NCI-H2227 (cell line): ENCODE measurements around the gene ZNF726.
A peak's percentile ranks its signal among the peaks of the same experiment; 100 is the strongest.
"Not testable (repeated sequence)": the region's sequence is repeated elsewhere in the genome, so short reads cannot be mapped to it uniquely, and the experiment has no call there.

Experiments
- DNase-seq: peaks from one replicate; lab custom pipeline; 2025; ENCODE audit not compliant: unreplicated experiment; lab: John Stamatoyannopoulos, UW

ZNF726 gene

DNA sequence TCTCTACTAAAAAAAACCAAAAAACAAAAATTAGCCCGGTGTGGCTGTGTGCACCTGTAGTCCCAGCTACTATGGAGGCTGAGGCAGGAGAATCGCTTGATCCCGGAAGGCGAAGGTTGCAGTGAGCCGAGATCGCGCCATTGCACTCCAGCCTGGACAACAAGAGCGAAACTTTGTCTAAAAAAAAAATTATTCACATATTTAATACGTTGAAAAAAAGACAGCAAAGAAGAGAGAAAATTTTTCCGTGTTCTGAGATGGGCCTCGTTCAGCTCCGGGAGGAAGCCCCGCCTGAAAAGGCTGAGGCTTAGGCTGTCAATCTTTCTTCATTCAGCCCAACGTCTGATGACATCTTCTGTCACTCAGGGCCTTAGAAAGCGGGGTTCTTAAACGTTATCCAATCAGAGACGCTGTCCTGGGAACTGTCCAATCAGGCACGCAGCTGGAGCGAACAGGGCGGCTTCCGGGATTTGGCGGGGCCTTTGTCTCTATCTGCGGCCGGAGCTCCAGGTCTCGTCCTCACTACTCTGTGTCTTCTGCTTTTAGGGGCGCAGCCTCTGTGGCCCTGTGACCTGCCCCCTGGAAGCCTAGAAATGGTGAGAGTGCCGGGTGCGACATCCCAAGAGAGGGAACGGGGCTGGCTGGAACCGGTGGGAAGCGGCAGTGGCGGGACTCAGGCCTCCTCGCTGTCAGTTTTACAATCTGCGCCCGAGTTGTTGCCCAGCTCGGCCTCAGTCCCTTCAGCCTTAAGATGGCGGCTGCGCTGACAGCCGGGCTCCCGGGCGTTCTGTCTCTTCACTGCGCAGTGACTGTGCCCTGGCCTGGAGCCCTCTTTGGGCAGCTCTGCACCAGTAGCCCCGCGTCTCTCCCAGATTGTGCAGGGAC, at the start of gene ZNF726:
ZNF726 (plus strand) TSS at position 485 of the 885 bp plus-strand sequence; CDS start at position 594, 109 bp downstream.
- peak; percentile 92 for DNase-seq

DNA sequence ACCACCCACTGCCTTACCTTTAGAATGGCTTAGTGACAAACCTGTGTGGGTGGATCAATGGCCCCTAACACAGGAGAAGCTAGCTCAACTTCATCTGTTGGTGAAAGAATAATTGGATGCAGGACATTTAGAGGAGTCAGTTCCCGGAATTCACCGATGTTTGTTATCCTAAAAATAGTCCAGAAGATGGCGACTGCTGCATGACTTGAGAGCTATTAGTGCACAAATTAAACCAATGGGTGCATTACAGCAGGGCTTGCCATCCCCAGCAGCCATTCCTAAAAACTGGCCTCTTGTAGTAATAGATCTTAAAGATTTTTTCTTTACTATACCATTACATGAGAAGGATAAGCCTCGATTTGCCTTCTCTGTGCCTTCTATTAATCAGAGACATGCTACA, 46.8 kb upstream of the ZNF726 start:
- DNase-seq: no peak

DNA sequence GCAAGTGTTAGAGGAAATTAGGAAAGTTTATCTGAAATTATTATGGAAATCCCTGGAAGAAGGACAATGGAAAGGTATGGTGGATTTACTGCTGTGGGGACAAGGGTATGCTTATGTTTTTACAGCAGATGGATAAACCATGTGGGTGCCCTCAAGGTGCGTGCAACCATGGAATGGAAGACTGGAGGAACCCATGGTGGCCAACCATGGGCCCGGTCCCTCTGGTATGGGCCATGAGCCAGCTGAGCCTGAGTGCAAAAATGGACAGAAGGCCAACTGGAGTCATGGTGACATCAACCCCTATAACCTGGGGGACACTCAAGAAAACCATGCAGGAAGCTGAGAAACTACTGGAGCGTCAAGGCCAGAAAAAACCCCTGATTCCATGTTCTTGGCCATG, 46.1 kb upstream of the ZNF726 start:
- no peak for DNase-seq

DNA sequence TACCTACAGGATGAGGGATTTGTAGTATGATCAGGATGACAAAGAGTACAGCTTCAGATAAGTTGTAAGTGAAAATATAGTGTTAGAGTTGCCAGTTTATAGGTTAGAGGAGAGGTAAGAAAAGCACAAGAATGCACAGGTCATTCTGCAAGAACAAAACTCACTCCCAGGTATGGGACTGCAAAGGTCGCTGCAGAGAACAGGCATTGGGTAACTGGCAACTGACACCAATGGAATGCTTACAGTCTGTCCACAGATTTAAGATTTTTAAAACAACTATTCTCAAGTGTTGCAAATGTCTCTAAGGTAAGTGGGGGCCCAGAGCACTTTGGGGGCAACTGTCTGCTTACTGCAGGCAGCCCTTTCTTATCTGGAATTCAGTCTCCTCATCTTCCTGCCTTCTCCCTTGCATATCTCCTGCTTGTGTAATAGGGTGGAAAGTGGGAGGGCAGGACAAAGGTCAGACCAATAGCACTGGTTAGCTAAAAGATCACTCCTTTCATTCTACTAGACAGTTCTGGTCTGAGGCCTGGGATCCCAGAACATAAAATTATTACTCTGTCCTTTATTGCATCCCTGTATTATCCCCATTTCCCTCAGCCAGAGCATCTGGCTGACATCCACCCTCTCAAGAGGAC, 42.3 kb upstream of the ZNF726 start:
- no peak for DNase-seq

DNA sequence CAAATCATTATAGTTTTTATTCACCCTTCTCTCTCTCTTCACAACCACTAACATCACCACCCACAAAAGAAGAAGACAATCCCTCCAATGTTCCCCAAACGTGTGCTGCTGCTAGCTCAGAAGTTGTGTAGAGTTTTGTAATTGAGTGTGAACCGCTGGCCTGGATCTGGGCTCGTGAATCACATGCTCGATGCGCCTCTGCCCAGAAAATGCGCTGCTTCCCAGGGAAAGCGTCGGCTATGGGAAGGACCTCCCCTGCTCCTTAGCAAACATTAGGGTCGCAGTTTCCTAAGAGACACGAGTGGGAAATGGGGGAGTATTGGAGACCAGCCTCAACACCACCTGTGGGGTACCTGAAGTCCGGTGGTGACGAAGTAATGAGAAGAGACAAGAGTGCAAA, 38.4 kb upstream of the ZNF726 start:
- no peak for DNase-seq

DNA sequence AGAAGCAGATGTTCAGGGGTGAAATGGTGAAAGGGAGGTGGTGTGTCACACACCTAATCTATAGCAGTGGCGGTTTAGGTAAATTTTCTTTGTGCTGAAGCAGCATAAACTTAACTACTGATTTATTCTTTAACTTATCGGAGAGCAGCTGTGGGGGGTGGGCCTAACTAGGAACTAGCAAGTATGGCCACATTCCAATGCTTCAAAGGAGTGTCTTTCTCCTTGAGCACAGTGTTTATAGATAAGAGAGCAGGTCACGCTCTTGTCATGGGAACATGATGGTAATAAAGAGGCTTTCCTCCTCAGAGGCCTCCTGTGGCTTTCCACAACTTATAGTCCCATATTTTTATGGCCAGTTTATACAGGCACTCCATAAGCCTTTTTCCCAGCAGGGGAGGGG, 37.9 kb upstream of the ZNF726 start:
- DNase-seq: not testable (repeated sequence)

DNA sequence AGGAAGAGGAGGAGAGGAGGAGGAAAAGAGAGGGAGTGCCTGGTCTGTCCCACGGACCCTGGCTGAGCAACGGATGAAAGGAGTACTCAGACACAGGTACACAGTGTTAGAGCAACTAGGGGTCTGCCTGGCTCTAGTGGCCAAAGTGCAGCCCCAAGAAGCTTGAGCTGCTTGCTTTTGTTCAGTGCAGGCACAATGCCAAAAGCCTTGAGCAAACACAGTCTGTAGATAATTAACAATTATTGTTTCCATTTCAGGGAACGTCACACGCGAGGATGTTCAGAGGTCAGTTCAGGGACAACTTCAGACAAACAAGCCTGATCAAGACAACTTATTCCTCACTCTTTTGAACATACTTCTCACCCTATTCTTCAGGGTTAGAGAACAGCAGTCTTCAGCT, 32.2 kb upstream of the ZNF726 start:
- no peak for DNase-seq

DNA sequence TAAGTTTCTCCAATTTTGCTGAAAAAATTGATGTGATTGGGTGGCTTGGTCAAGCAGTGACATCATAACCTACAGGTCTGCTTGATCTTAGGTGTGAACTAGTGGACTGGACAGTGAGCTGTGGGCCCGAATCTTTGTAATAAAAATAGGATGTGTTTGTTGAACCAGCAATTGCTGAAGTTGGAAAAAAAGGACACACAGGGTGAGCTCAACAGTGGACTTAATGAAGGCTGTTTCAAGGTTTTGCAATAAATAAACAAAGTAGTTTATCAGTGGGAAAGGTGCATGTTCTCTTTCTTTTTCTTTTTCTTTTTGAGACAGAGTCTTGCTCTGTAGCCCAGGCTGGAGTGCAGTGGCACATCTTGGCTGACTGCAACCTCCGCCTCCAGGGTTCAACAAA, 30.3 kb upstream of the ZNF726 start:
- DNase-seq: no peak

DNA sequence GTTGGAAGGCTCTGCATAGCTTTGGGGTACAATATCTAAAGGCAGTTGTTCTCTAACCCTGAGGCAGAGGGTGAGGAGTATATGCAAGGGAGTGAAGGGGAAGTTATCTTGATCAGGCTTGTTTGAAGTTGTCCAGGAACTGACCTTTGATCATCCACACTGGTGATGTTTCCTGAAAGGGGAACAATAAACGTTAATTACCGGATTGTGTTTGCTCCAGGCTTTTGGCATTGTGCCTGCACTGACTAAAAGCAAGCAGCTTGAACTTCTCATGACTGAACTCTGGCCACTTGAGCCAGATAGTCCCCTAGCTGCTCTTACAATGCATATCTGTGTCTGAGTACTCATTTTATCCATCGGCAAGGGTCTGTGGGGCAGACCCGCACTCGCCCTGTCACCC, 27.0 kb upstream of the ZNF726 start:
- DNase-seq: no peak

DNA sequence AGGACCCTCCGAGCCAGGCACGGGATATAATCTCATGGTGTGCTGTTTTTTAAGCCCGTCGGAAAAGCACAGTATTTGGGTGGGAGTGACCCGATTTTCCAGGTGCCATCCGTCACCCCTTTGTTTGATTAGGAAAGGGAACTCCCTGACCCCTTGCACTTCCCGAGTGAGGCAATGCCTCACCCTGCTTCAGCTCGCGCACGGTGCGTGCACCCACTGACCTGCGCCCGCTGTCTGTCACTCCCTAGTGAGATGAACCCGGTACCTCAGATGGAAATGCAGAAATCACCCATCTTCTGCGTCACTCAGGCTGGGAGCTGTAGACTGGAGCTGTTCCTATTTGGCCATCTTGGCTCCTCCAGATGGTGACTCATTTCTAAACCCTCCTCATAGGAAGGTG, 18.6 kb upstream of the ZNF726 start:
- not testable (repeated sequence) for DNase-seq

DNA sequence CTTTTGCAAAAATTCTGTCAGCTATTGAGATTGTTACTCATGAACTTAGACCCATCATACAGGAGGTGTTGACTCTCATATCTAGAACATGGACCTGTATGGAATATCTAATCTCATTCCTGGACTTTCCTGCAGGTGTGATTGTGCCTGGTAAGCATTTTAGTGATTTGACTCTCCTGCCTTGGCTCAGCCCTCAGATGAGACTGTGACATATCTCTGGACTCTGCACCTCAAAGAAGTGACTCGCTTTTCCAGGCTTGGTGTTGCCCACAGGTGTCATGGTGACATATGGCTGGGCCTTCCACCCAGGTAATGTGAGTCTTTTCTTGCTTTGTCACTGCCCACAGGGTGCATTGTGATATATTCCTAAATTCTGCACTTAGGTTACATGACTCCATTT, 17.8 kb upstream of the ZNF726 start:
- DNase-seq: no peak

DNA sequence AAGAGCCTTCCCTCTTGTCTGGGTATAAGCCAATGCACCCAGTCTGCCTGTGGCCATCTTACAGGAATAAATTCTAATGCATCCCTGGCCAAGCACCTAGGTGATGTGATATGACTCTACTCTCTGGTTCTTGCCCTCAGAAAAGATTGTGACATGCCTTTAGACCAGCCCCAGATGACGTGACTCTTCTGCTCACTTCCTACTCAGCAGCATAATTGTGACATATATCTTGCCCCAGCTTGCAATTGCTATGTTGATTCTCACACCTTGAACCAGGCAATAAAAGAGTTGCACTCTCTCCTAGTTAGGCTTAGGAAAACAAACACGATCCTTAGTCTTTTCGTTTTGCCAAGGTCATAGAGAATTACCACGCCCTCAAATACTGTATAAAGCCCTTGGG, 13.3 kb upstream of the ZNF726 start:
- no peak for DNase-seq

DNA sequence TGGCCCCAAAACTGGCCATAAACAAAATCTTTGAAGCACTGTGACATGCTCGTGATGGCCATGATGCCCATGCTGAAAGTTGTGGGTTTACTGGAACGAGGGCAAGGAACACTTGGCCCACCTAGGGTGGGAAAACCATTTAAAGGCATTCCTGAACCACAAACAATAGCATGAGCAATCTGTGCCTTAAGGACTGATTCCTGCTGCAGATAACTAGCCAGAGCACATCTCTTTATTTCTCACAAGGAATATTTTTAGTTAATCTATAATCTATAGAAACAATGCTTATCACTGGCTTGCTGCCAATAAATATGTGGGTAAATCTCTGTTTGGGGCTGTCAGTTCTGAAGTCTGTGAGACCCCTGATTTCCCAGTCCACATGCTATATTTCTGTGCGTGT, 10.3 kb upstream of the ZNF726 start:
- DNase-seq: no peak

DNA sequence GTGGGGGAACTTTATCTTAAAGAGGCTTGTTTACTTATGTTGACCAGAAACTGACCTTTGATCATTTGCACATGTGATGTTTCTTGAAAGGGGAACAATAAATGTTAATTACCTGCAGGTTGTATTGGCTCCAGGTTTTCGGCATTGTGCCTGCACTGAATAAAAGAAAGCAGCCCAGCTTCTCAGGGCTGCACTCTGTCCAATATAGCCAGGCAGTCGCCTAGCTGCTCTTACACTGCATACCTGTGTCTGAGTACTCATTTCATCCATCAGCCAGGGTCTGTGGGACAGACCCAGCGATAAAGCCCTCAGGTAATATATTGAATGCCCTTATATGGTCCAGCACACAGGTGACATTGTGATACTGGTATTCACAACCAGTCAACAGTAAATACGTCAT, 8.9 kb upstream of the ZNF726 start:
- DNase-seq: no peak

DNA sequence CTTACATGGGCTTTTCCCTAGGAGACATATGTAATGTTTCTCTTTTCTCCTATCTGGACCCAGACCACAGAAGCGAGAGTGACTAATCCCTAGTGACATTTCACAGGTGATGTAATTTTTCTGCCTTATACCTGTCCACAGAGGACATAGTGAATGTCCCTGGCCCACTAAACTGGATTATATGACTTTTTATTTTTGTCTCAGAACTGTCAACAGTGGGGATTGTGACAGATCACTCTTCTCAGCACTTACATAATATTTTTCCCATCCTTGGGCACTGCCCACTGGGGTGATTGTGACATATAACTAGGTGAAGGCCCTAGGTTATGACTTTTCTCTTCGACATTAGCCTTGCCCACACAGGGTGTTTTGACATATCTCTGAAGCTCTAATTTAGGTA, 7.9 kb upstream of the ZNF726 start:
- DNase-seq: no peak

DNA sequence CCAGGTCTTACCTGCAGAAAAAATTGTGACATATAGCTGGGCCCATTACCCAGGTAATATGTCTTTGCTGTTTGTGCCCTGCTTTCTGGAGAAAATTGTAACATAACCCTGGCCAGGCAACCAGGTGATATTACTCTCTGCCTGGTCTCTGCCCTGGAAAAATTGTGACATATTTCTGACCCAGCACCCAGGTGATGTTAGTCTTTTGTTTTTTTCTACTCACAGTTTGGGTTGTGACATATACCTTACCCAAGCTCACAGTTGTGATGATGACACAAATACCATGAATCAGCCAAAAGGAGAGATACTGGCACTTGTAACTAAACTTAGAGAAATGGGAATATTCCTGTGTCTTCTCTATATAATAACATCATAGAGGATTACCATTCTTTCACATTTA, 6.5 kb upstream of the ZNF726 start:
- DNase-seq: no peak

DNA sequence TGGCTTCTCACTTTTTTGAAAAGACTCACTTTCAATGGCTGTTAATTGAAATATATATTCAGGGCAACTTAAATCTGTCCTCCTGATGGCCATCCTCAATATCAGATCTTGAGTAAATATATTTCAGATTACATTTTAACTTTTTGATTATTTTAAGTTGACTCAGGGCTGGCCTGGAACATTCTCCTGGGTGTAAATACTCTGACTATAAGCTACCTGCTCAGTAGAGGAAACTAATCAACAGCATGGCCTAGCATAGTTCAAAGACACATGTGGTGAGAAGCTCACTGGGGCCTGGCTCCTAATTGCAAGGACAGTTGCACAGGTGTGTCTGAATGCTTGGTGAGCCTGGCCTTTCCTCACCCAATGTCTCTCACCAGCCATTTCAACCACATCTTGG, 5.5 kb upstream of the ZNF726 start:
- no peak for DNase-seq

DNA sequence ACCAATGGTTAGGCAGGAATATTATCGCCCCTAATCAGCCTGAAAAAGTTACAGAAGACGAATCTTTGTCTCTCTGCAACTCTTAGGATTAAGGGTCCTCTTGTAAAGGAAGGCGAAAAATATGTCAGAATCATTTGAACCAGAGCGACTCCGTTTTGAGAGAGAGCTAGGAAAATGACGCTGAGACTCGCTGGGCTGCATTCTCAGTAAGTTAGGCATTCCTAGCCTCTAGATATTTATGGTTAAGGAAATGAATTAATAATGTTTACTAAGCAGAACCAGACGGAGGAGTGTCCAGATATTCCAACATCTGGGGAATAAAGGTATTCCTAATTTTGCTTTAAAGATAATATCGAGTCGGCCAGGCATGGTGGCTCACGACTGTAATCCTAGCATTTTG, 755 bp upstream of the ZNF726 start:
- no peak for DNase-seq

DNA sequence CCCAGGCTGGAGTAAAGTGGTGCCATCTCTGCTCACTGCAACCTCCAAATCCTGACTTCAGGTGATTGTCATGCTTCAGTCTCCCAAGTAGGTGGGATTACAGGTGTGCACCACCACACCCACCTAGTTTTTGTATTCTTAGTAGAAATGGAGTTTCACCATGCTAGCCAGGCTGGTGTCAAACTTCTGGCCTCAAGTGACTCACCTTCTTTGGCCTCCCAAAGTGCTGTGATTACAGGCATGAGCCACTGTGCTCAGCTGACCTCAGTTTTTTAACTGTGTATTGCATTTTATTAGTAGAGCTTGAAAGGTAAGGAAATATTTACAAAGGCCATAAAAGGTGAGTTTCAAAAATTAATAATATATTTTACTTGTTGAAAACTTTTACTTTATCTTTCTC, 2.3 kb downstream of the ZNF726 start:
- no peak for DNase-seq

DNA sequence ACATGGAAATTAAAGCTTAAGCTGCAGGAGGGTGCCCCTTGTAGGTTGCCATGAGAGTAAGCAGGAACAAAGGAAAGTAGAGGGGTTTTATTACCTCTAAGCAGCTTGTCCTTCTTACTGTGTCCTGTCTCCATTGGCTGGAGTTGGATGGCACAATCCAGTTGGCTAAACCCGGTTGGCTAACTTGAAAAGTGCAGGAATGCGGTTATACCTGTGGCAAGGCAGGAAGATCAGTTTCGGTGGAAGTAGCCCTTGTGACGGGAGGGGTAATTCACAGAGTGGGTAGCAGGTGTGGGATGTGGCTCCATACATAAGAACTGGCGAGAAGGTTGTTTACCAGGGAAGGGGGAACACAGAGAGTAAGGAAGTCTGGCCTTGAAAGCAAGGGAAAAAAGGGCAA, 3.2 kb downstream of the ZNF726 start:
- no peak for DNase-seq

DNA sequence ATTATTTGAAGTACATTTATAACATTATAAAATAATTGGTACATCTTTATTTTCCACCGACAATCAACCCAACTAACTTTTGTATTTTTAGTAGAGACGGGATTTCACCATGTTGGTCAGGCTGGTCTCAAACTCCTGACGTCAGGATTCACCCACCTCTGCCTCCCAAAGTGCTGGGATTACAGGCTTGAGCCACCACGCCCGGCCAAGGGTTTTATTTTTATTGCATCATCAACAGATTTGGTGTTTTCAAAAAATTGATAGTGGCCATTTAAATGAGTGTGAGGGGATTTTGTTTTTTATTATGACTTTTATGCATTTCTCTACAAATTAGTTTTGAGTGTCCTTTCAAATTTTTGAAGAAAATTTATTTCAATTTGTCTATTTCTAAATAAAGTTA, 10.6 kb downstream of the ZNF726 start:
- no peak for DNase-seq

DNA sequence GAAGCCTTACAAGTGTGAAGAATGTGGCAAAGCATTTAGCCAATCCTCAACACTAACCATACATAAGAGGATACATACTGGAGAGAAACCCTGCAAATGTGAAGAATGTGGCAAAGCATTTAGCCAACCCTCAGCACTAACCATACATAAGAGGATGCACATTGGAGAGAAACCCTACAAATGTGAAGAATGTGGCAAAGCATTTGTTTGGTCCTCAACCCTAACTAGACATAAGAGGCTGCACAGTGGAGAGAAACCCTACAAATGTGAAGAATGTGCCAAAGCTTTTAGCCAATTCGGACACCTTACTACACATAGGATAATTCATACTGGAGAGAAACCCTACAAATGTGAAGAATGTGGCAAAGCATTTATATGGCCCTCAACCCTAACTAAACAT, 18.2 kb downstream of the ZNF726 start:
- no peak for DNase-seq

DNA sequence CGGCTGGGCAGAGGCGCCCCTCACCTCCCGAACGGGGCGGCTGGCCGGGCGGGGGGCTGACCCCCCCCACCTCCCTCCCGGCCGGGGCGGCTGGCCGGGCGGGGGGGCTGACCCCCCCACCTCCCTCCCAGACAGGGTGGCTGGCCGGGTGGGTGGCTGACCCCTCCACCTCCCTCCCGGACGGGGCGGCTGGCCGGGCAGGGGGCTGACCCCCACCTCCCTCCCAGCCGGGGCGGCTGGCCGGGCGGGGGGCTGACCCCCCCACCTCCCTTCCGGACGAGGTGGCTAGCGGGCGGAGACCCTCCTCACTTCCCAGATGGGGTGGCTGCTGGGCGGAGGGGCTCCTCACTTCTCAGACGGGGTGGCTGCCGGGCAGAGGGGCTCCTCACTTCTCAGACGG, 22.3 kb downstream of the ZNF726 start:
- not testable (repeated sequence) for DNase-seq
